IPS-15b (cell line): ENCODE measurements around the gene TNNI3K.
"Not testable (repeated sequence)": the region's sequence is repeated elsewhere in the genome, so short reads cannot be mapped to it uniquely, and the experiment has no call there.

ENCODE experiments used
- H3K27me3 ChIP-seq: one replicate; pipeline ENCODE4 v1.6.1; 2013; ENCODE audit warnings: low read length; ENCODE audit not compliant: control insufficient read depth, insufficient read depth
- H3K36me3 ChIP-seq: one replicate; pipeline ENCODE4 v1.6.1; 2013; ENCODE audit warnings: low read length; ENCODE audit not compliant: control insufficient read depth, insufficient read depth
- H3K4me1 ChIP-seq: one replicate; pipeline ENCODE4 v1.6.1; 2013; ENCODE audit warnings: mild to moderate bottlenecking, low read length; ENCODE audit not compliant: control insufficient read depth, insufficient read depth
- H3K4me3 ChIP-seq: one replicate; pipeline ENCODE4 v1.5.1; 2013; ENCODE audit warnings: low read depth, low read length
- H3K9ac ChIP-seq: one replicate; pipeline ENCODE4 v1.6.1; 2013; ENCODE audit warnings: low read depth, mild to moderate bottlenecking, low read length
- H3K9me3 ChIP-seq: one replicate; pipeline ENCODE4 v1.6.1; 2013; ENCODE audit warnings: mild to moderate bottlenecking, low read length; ENCODE audit not compliant: control insufficient read depth, insufficient read depth

TNNI3K gene

DNA sequence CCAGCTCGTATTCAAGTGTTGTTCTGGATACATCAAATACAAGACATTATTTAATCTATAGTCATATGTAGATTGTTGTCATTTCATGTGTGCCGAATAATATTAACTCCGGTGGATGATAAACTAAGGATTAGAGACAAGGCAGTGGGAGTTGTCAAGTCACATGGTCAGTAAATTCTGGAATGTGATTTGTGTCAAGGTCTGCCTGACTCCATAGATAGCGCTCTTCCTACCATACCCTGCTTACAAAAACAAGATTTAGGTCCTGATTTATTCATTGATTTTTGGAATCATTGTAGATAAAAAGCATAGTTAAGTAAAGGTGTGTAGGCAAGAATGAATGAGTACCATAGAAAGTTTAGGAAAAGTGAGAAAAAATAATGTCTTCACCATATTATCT is 2.6 kb downstream of the TNNI3K start:
- H3K4me3 ChIP-seq: no peak overlapping the region
- no peaks in the 10 kb centered on the region for H3K36me3 ChIP-seq
- no peaks in the 10 kb centered on the region for H3K9me3 ChIP-seq
- no peaks in the 10 kb centered on the region for H3K27me3 ChIP-seq
- H3K4me1 ChIP-seq: no peaks in the 10 kb centered on the region
- no peak overlapping the region for H3K9ac ChIP-seq

DNA sequence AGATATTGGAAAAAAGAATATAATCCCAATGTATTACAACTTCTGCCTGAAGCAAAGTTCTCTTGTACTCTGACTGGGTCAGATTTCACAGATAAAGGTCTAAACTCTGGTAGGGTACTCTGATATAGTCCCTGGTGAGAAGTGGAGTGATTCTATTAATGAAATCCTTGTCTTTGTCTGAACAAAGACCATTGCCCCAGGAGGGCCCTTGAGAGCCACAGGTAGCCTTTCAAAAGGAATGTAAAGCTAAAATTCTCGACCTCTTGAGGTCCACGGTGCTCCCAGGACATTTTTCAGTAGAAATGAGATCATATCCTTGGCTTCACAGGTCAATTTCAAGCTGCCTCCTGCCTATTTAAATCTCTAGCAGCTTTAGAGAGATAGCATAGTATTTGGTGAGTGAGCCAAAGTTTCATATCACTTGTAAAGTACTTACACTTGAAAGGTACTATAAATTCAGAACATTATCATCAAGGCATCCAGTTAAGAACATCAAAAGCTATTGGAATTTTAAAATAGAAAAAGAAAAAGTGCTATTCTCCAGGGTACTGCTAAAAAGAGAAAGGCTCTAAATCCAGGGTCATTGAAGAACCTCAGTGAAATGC is 10.1 kb downstream of the TNNI3K start:
- peaks cover 10% of the 10 kb centered on the region for H3K4me1 ChIP-seq
- no peak overlapping the region for H3K4me3 ChIP-seq
- H3K9me3 ChIP-seq: no peaks in the 10 kb centered on the region
- no peak overlapping the region for H3K9ac ChIP-seq
- no peaks in the 10 kb centered on the region for H3K36me3 ChIP-seq
- peaks cover 35% of the 10 kb centered on the region for H3K27me3 ChIP-seq

DNA sequence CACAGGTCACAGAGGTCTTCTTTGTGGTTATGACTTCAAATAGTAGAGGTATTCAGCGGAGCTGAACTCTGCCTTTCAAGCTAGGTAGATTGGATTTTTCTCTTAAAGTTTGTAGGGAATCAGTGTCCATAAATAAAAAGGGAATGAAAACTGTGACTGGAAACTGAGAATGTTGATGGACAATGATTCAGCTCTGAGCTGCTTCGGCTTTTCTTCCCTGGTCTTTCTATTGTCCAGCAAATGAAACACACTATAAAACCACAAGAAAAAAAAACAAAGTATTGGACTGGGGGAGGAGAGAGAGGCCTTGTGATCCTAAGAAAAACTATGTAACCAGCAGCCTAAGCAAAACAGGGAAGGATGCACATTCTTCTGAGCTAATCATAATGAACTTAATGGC is 11.1 kb downstream of the TNNI3K start:
- H3K27me3 ChIP-seq: peaks cover 35% of the 10 kb centered on the region
- H3K4me3 ChIP-seq: no peak overlapping the region
- no peak overlapping the region for H3K9ac ChIP-seq
- peaks cover 10% of the 10 kb centered on the region for H3K4me1 ChIP-seq
- no peaks in the 10 kb centered on the region for H3K9me3 ChIP-seq
- H3K36me3 ChIP-seq: no peaks in the 10 kb centered on the region

DNA sequence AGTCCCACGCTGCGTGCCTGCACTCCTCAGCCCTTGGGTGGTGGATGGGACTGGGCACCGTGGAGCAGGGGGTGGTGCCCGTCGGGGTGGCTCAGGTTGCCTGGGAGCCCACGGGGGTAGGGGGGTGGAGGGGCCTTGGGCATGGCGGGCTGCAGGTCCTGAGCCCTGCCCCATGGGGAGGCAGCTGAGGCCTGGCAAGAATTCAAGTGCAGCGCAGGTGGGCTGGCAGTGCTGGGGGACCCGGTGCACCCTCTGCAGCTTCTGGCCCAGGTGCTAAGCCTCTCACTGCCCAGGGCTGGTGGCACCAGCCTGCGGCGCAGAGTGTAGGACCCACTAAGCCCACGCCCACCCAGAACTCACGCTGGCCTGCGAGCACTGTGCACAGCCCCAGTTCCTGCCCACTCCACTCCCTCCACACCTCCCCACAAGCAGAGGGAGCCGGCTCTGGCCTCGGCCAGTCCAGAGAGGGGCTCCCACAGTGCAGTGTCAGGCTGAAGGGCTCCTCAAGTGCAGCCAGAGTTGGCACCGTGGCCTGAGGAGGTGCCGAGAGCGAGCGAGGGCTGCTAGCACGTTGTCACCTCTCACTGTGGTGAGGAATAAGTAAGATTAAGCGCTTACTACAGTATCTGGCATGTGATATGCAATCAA is 12.8 kb downstream of the TNNI3K start:
- no peaks in the 10 kb centered on the region for H3K9me3 ChIP-seq
- H3K36me3 ChIP-seq: no peaks in the 10 kb centered on the region
- H3K4me1 ChIP-seq: peaks cover 10% of the 10 kb centered on the region
- no peak overlapping the region for H3K9ac ChIP-seq
- H3K4me3 ChIP-seq: no peak overlapping the region
- H3K27me3 ChIP-seq: peaks cover 35% of the 10 kb centered on the region

DNA sequence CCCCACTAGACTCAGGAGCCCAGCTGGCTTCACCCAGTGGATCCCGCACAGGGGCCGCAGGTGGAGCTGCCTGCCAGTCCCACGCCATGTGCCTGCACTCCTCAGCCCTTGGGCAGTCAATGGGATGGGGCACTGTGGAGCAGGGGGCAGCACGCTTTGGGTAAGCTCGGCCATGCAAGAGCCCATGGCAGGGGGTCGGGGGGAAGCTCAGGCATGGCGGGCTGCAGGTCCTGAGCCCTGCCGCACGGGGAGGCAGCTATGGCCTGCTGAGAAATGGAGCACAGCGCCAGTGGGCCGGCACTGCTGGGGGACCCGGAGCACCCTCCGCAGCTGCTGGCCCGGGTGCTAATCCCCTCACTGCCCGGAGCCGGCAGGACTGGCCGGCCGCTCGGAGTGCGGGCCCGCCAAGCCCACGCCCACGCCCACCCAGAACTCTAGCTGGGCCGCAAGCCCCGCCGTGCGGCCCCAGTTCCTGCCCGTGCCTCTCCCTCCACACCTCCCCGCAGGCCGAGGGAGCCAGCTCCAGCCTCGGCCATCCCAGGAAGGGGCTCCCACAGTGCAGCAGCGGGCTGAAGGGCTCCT is 18.1 kb downstream of the TNNI3K start:
- H3K27me3 ChIP-seq, H3K9ac ChIP-seq, H3K4me1 ChIP-seq, H3K36me3 ChIP-seq, H3K4me3 ChIP-seq, H3K9me3 ChIP-seq: not testable (repeated sequence)

DNA sequence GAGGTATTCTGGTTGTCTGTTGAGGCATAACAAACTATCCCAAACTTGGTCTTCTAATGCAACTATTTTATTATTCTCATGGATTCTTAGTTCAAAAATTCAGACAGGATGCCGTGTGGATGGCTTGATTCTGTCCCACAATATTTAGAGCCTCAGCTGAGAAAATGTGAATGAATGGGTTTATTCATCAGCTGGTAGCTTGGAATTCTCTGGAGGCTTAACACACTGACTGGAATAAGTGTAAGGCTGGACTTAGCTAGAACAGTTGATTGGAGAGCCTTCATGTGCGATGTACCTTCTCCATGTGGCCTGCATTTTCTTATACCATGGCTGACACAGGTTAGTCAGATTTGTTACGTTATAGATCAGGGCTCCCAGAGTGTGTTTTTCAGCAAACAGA is 30.8 kb downstream of the TNNI3K start:
- H3K4me3 ChIP-seq: no peak overlapping the region
- no peak overlapping the region for H3K9ac ChIP-seq
- no peaks in the 10 kb centered on the region for H3K4me1 ChIP-seq
- H3K27me3 ChIP-seq: no peaks in the 10 kb centered on the region
- no peaks in the 10 kb centered on the region for H3K9me3 ChIP-seq
- no peaks in the 10 kb centered on the region for H3K36me3 ChIP-seq

DNA sequence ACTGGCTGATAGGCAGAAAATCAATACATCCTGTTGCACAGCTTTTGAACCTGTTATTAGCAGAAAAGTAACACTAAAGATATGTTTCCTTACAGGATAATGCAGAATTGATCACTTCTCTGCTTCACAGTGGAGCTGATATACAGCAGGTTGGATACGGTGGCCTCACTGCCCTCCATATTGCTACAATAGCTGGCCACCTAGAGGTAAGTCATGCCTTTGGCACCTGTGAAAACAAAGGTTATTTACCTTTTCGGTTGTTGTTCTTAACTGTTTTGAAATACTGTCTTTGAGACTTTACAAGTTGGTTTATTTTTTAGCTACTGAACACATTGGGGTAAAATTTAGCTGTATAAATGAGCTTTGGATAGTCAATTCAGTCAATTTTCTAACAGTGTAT is 36.3 kb downstream of the TNNI3K start:
- no peaks in the 10 kb centered on the region for H3K4me1 ChIP-seq
- H3K9me3 ChIP-seq: no peaks in the 10 kb centered on the region
- no peak overlapping the region for H3K4me3 ChIP-seq
- no peaks in the 10 kb centered on the region for H3K36me3 ChIP-seq
- H3K9ac ChIP-seq: no peak overlapping the region
- no peaks in the 10 kb centered on the region for H3K27me3 ChIP-seq

DNA sequence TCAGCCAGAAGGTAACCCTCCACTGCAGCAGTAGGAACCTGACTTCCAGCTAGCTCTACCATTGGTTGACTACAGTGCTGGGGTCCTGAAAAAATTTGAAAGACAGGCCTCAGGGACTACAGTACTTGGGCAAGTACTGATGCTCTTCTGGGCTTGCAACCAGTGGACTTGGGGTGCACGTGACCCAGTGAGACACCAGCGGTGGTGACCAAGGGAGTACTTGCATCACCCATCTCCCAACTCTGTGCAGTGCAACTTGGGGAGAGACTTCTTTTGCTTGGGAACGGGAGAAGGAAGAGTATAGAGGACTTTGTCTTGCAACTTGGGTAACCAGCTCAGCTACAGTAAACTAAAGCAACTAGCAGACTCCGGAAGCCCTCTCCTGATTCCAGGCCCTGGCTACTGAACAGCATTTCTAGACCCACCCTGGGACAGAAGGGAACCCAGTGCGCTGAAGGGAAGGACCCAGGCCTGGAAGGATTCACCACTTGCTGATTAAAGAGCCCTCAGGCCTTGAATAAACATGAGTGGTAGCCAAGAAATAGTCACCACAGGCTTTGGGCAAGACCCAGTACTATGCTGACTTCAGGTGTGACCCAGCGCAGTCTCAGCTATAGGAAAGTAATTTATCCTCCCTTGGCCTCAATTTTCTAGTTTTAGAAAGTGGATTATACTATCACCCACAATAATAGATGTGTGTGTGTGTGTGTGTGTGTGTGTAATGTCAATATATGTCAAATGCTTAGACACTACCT is 45.6 kb downstream of the TNNI3K start:
- H3K4me1 ChIP-seq: no peaks in the 10 kb centered on the region

DNA sequence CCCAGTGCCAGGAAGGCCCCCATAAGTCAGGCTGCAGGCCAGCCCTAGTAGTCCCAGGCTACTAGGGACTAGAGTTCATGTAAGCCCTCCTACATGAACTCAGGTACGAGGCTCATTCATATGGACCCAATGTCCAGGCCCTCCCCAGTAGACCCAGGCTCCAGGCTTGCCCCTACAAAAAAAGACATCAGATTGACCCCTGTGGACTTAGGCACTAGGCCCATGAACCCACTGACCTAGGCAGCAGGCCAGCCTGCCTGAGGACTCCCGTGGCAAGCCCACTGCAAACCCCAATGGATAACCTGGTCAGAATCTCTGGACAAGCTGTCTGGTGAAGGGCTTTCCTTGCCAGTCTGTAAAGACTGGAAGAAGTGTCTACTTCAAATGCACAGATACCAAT is 51.2 kb downstream of the TNNI3K start:
- H3K27me3 ChIP-seq: no peaks in the 10 kb centered on the region
- H3K36me3 ChIP-seq: no peaks in the 10 kb centered on the region
- no peaks in the 10 kb centered on the region for H3K4me1 ChIP-seq
- H3K9ac ChIP-seq: no peak overlapping the region
- H3K9me3 ChIP-seq: no peaks in the 10 kb centered on the region
- H3K4me3 ChIP-seq: no peak overlapping the region

More for the DNA sequence above, 45.6 kb downstream of the TNNI3K start:
- Histone ChIP-seq H3K9me3 (no peaks in the 10 kb centered on the region), H3K9ac (no peak overlapping the region), H3K36me3 (no peaks in the 10 kb centered on the region), H3K27me3 (no peaks in the 10 kb centered on the region), H3K4me3 (no peak overlapping the region)

DNA sequence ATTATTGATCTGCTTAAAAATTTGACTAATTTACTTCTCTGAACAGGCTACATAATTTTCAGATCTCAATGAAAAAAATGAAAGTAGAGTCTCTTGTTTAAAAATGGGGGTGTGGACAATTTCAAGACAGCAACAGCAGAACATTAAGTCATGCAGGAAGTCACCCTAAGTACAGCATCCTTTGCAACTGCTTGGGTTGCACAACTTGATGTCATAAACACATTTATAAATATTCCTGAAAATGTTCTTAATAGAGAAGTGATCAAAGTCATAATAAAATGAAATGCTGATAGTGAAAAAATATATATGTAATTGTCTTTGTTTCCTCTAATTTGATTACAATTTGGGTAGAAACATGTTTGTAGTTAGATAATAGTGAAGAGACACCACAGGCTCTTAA is 79.3 kb downstream of the TNNI3K start:
- no peaks in the 10 kb centered on the region for H3K36me3 ChIP-seq
- H3K9ac ChIP-seq: no peak overlapping the region
- no peaks in the 10 kb centered on the region for H3K9me3 ChIP-seq
- H3K4me1 ChIP-seq: no peaks in the 10 kb centered on the region
- H3K4me3 ChIP-seq: no peak overlapping the region
- H3K27me3 ChIP-seq: no peaks in the 10 kb centered on the region

DNA sequence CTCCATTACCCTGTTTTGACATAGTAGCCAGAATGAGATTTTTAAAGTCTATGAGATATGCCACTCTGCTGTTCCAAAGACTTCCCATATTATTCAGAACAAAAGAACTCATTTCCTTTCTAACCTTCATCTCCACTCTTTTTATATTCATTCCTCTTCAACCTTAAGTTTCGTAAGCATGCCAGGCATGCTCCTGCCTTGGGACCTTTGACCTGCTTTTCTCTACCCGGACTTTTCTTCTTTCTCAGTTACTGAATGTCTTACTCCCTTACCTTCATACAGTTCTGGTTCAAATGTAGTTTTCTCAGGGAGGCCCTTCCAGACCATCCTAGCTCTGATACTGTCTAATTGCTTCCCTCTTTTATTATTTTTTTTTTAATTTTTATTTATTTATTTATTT is 81.1 kb downstream of the TNNI3K start:
- Histone ChIP-seq H3K9me3 (no peaks in the 10 kb centered on the region), H3K9ac (no peak overlapping the region), H3K4me1 (no peaks in the 10 kb centered on the region), H3K4me3 (no peak overlapping the region), H3K36me3 (no peaks in the 10 kb centered on the region), H3K27me3 (no peaks in the 10 kb centered on the region)

DNA sequence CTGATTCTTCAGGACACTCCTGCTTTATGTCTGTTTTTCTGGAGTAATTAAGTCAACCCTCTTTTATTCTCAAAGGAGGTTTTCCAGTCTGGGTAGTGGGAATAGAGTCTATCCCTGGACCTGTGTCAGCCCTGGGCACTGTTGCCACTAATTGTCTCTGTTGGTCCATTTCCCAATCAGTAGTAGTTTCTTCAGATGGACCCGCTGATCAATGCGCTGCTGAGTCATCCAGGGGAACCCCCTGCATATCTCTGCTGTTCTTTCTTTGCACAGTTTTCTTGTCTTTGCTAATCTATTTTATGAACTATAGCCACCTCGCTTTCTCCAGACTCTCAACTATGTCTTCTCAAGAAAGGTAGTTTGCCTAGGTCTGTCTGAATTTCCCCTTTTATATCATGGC is 82.5 kb downstream of the TNNI3K start:
- Histone ChIP-seq H3K4me3 (no peak overlapping the region), H3K9me3 (no peaks in the 10 kb centered on the region), H3K9ac (no peak overlapping the region), H3K36me3 (no peaks in the 10 kb centered on the region), H3K27me3 (no peaks in the 10 kb centered on the region), H3K4me1 (no peaks in the 10 kb centered on the region)
